ENCODE measurements around the gene HEATR9.
"Not testable (repeated sequence)": the region's sequence is repeated elsewhere in the genome, so short reads cannot be mapped to it uniquely, and the experiment has no call there.

The HEATR9 gene
- 13.1 to 15.5 reads per million in 2 donors for total RNA-seq

GRCh38 chr17:35868737-35869136 lies at the start of gene HEATR9:
TSS of gene HEATR9 (minus strand) at chr17:35868891. CDS start at chr17:35868742, 149 bp downstream.
- DNase-seq, result no peak

- no peak for DNase-seq
Observed at GRCh38 chr17:35917519-35918213, 49.0 kb upstream of the HEATR9 start.

GRCh38 chr17:35915153-35915964 lies 46.7 kb upstream of the HEATR9 start:
- DNase-seq, result no peak

- no peak for DNase-seq
Observed at GRCh38 chr17:35914354-35914753, 45.7 kb upstream of the HEATR9 start.

- no peak for DNase-seq
Observed at GRCh38 chr17:35913609-35914008, 44.9 kb upstream of the HEATR9 start.

GRCh38 chr17:35912942-35913341 lies 44.3 kb upstream of the HEATR9 start:
- no peak for DNase-seq

GRCh38 chr17:35912339-35912912 lies 43.7 kb upstream of the HEATR9 start:
- no peak for DNase-seq

GRCh38 chr17:35909408-35909807 lies 40.7 kb upstream of the HEATR9 start:
- DNase-seq, result no peak

- DNase-seq, result no peak
Observed at GRCh38 chr17:35907691-35908090, 39.0 kb upstream of the HEATR9 start.

GRCh38 chr17:35906926-35907637 lies 38.4 kb upstream of the HEATR9 start:
- no peak for DNase-seq

GRCh38 chr17:35906191-35906925 lies 37.7 kb upstream of the HEATR9 start:
- DNase-seq, result no peak

GRCh38 chr17:35903451-35903850 lies 34.8 kb upstream of the HEATR9 start:
- DNase-seq, result no peak

GRCh38 chr17:35901631-35902175 lies 33.0 kb upstream of the HEATR9 start:
- no peak for DNase-seq

- no peak for DNase-seq
Observed at GRCh38 chr17:35900708-35901480, 32.2 kb upstream of the HEATR9 start.

GRCh38 chr17:35900280-35900679 lies 31.6 kb upstream of the HEATR9 start:
- DNase-seq, result no peak

GRCh38 chr17:35898283-35899070 lies 29.8 kb upstream of the HEATR9 start:
- no peak for DNase-seq

GRCh38 chr17:35897772-35898171 lies 29.1 kb upstream of the HEATR9 start:
- not testable (repeated sequence) for DNase-seq

GRCh38 chr17:35895636-35896587 lies 27.2 kb upstream of the HEATR9 start:
- DNase-seq, result no peak

- no peak for DNase-seq
Observed at GRCh38 chr17:35894206-35894605, 25.5 kb upstream of the HEATR9 start.

Data from activated gamma-delta T cell (primary cell).